ENCODE results near the gene MYBL2. TPM values are rescaled to one million over a fixed set of nuclear protein-coding genes. Genes with fewer than 3 reads are reported as not detected.
A peak's percentile ranks its signal among the peaks of the same experiment; 100 is the strongest.

Gene MYBL2
- total and polyA plus RNA-seq, 10 donors = 8.2 to 60.0 (median 28.4) TPM

DNA sequence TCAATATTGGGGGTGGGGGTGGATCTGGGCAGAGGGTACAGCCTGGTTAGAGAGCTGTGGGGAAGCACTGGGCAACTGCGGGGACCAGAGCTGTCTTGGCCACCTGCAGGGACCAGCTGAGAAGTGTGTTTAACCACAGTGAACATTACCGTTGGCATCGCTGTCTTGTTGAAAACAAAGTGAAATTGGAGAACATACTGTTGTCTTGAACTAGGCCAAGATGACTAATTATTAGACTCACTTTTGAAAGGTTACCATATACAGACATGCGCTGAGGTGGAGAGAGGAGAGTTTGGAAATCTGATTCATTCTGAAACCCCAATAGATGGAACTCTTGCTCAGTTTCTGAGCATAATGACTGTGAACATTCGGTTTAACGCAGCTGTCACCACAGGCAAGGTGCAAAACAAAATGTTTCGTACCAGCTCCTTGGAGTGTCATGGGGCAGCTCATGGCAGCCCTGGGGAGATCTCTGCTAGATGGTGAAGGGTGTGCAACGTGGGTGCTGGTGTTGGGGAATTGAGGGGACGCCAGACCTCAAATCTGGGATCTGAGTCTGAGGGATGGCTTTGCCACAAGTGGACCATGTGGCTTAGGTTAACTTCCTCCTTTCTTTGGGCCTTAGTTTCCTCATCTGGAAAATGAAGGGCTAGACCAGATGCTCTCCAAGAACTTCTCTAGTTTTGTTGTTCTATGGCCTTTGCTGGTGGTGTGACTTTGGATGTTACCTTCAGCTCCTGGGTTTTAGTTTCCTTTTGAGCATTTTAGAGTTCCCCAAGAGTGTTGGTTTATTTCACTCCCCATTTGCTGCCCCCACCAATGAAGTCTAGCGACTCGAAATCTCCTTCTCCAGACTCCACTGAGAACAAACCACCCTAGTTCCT, 84.5 kb downstream of the MYBL2 start:
- H3K9me3 ChIP-seq = no peaks in the 10 kb centered on the region
- intact Hi-C loops (cut with DNase I; ENCODE audit: low total_unique reads) = loop anchor here (2.0 kb wide), 1 partner anchor 329 kb away; no protein-coding TSS in a partner anchor
- DNase-seq = no peak
- TF ChIP-seq CTCF (IDR thresholded peaks at IDR 0.05 in 8 of 11, conservative IDR thresholded peaks at IDR 0.05 in 3 of 11) (no peak), POLR2AphosphoS5 (IDR thresholded peaks at IDR 0.05) (no peak), POLR2A (IDR thresholded peaks at IDR 0.05) (no peak)
- H3K27ac ChIP-seq = peak overlapping the region in 5 of 8 donors; percentile 52 to 82 (median 71)
- no peak overlapping the region for H3K4me3 ChIP-seq
- peaks cover 0 to 41% (median 14%) of the 10 kb centered on the region in 7 donors for H3K27me3 ChIP-seq (replicated peaks in 1 of 7)
- no peaks in the 10 kb centered on the region for H3K36me3 ChIP-seq
- 38 to 63% (median 45%) methylated on average over 11 of the region's 11 CpGs for WGBS, 5 donors
- peaks cover 4 to 62% (median 35%) of the 10 kb centered on the region in 6 donors for H3K4me1 ChIP-seq

- TF ChIP-seq POLR2AphosphoS5 (IDR thresholded peaks at IDR 0.05) (no peak), CTCF (IDR thresholded peaks at IDR 0.05 in 8 of 11, conservative IDR thresholded peaks at IDR 0.05 in 3 of 11) (no peak), POLR2A (IDR thresholded peaks at IDR 0.05) (no peak)
- Histone ChIP-seq H3K27ac (peak overlapping the region in 5 of 8 donors; percentile 52 to 82 (median 71)), H3K9me3 (no peaks in the 10 kb centered on the region), H3K36me3 (no peaks in the 10 kb centered on the region), H3K27me3 (replicated peaks in 1 of 7) (peaks cover 0 to 38% (median 14%) of the 10 kb centered on the region in 7 donors), H3K4me3 (no peak overlapping the region), H3K4me1 (peaks cover 4 to 56% (median 33%) of the 10 kb centered on the region in 6 donors)
- intact Hi-C loops (cut with DNase I; ENCODE audit: low total_unique reads) = no loop called here
- 45 to 68% (median 60%) methylated on average over 2 to 4 of the region's 4 CpGs for WGBS, 5 donors
- no peak for DNase-seq
These were observed 85.1 kb downstream of the MYBL2 start for GRCh38 chr20:43752051-43752360.

DNA sequence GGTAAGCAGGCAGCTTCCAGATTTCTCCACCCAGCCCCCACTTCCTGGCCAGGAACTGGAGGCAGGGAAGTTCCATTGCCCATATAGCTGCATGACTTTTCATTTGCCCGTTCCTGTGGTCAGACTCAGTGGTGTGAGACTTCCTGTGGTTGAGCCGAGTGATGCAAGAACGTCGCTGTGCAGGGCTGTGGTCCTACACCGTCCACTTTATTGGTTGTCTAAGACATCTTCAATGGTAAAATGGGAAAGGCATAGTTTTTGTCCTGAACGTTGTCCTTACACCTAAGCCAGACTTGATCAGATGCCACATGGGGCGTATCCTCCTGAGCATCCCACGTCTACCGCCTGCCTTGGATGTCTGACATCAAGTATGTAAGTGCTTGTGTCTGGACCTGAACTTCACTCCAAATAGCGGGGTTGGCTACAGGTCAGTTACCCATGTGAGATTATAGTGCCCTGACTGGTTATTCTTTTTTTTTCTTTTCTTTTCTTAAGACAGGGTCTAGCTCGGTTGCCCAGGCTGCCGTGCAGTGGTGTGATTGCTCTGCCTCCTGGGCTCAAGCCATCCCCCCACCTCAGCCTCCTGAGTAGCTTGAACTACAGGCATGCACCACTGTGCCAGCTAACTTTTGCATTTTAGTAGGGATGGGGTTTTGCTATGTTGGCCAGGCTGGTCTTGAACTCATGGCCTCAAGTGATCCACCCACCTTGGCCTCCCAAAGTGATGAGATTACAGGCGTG, 85.8 kb downstream of the MYBL2 start:
- Histone ChIP-seq H3K4me1 (peaks cover 4 to 55% (median 33%) of the 10 kb centered on the region in 6 donors), H3K27me3 (replicated peaks in 1 of 7) (peaks cover 0 to 34% (median 14%) of the 10 kb centered on the region in 7 donors), H3K4me3 (no peak overlapping the region), H3K9me3 (no peaks in the 10 kb centered on the region), H3K36me3 (no peaks in the 10 kb centered on the region), H3K27ac (peak overlapping the region in 5 of 8 donors; percentile 52 to 82 (median 71))
- intact Hi-C loops (cut with DNase I; ENCODE audit: low total_unique reads) = no loop called here
- no peak for TF ChIP-seq POLR2A (IDR thresholded peaks at IDR 0.05)
- no peak for TF ChIP-seq CTCF (IDR thresholded peaks at IDR 0.05 in 8 of 11, conservative IDR thresholded peaks at IDR 0.05 in 3 of 11)
- peak in 2 of 3 donors; percentile 28 to 77 for TF ChIP-seq POLR2AphosphoS5 (IDR thresholded peaks at IDR 0.05)
- WGBS, 5 donors = 41 to 56% (median 42%) methylated on average over 13 of the region's 13 CpGs
- DNase-seq = peak; percentile 88

DNA sequence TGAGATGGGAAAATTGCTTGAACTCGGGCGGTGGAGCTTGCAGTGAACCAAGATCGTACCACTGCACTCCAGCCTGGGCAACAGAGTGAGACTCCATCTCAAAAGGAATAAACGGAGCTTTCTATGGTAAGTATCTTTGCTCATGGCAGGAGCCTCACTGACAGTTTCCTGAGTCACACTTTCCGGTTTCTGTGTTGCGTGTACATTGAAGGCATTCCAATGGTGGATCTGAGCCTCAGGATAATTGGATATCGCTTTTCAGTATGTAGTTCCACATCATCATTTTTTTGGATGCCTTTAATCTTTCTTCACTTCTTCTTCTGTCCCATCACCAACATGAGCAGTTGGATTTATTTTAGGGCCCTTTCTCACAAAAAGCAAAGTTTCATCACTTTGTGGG, 88.5 kb downstream of the MYBL2 start:
- TF ChIP-seq POLR2A (IDR thresholded peaks at IDR 0.05) (no peak), CTCF (IDR thresholded peaks at IDR 0.05 in 8 of 11, conservative IDR thresholded peaks at IDR 0.05 in 3 of 11) (no peak), POLR2AphosphoS5 (IDR thresholded peaks at IDR 0.05) (no peak)
- Histone ChIP-seq H3K27me3 (replicated peaks in 1 of 7) (peaks cover 0 to 8% (median 0%) of the 10 kb centered on the region in 7 donors), H3K27ac (no peak overlapping the region), H3K9me3 (no peaks in the 10 kb centered on the region), H3K36me3 (no peaks in the 10 kb centered on the region), H3K4me3 (no peak overlapping the region), H3K4me1 (peaks cover 0 to 32% (median 20%) of the 10 kb centered on the region in 6 donors)
- 84 to 90% (median 88%) methylated on average over 7 of the region's 7 CpGs for WGBS, 5 donors
- no peak for DNase-seq
- intact Hi-C loops (cut with DNase I; ENCODE audit: low total_unique reads) = no loop called here

Data from spleen (tissue), 11 donors.